Testis (tissue), 2 donors: ENCODE data around the gene NUDT6.

Experiments
- CTCF ChIP-seq, 3 experiments: fragments of 450-650 bp in 2 of 3; fragments of 200-600 bp in 1 of 3; sonication (generic) in 1 of 3; IDR thresholded peaks; one replicate each; pipeline ENCODE4 v1.5.1; 2016 to 2019; ENCODE audit warnings: antibody characterized with exemption in 3 of 3, mild to moderate bottlenecking in 2 of 3, moderate library complexity in 1 of 3
- POLR2A ChIP-seq: fragments of 450-650 bp; IDR thresholded peaks from one replicate; pipeline ENCODE4 v1.6.1; 2017; ENCODE audit warnings: antibody characterized with exemption, mild to moderate bottlenecking, moderate library complexity

- TF ChIP-seq POLR2A (no peak), CTCF (IDR thresholded peaks at IDR 0.05) (no peak)
Measured at GRCh38 chr4:122858705-122859104, 63.7 kb downstream of the NUDT6 start.
